MCF 10A (cell line): ENCODE measurements around the gene BDKRB1. TPM values are rescaled to one million over a fixed set of nuclear protein-coding genes. Genes with fewer than 3 reads are reported as not detected.

ENCODE experiments used
- BruUV-seq: library from RNA; stranded (reverse); fragments of 400-500 nt; replicated peaks from 2 replicates; lab custom pipeline; 2021; lab: Mats Ljungman, UMichigan
- CTCF ChIA-PET: fragments of 300-600 bp; sonication (Branson Sonifier 250); formaldehyde crosslinking; extraction: SDS; loops from one replicate; lab custom pipeline; 2021; ENCODE audit warnings: antibody characterized with exemption, inconsistent platforms; lab: Yijun Ruan, JAX
- POLR2A ChIA-PET: fragments of 300-600, 350-650 bp; sonication (Branson Sonifier 250); formaldehyde crosslinking; extraction: SDS; loops from one replicate; lab custom pipeline; 2020; ENCODE audit warnings: antibody characterized with exemption, inconsistent platforms; lab: Yijun Ruan, JAX
- DNase-seq: peaks from one replicate; pipeline ENCODE4 v3.0.0-alpha.2; 2018; ENCODE audit not compliant: unreplicated experiment
- H3K27ac Mint-ChIP-seq: one replicate; pipeline ENCODE4 v1.8.0; 2022; ENCODE audit warnings: mild to moderate bottlenecking, low read depth, mixed read lengths; ENCODE audit not compliant: unreplicated experiment
- H3K27me3 Mint-ChIP-seq: one replicate; pipeline ENCODE4 v1.8.0; 2022; ENCODE audit warnings: mixed read lengths; ENCODE audit not compliant: insufficient read depth, unreplicated experiment
- H3K36me3 Mint-ChIP-seq: one replicate; pipeline ENCODE4 v1.8.0; 2022; ENCODE audit warnings: mild to moderate bottlenecking, moderate library complexity, mixed read lengths; ENCODE audit not compliant: insufficient read depth, unreplicated experiment
- H3K4me1 Mint-ChIP-seq: one replicate; pipeline ENCODE4 v1.8.0; 2022; ENCODE audit warnings: mixed read lengths; ENCODE audit not compliant: insufficient read depth, unreplicated experiment
- H3K4me3 Mint-ChIP-seq: one replicate; pipeline ENCODE4 v1.8.0; 2022; ENCODE audit warnings: mild to moderate bottlenecking, moderate library complexity, mixed read lengths; ENCODE audit not compliant: unreplicated experiment
- H3K9me3 Mint-ChIP-seq: one replicate; pipeline ENCODE4 v1.8.0; 2022; ENCODE audit warnings: mixed read lengths; ENCODE audit not compliant: unreplicated experiment
- intact Hi-C: fragments of 100-400 bp; cut with micrococcal nuclease; formaldehyde crosslinking; loops from 2 replicates; pipeline ENCODE4 v1.14.1; 2022
- total RNA-seq: library from RNA; stranded (reverse); gene quantifications from 2 replicates; pipeline ENCODE4 v1.2.3, GENCODE V29; 2022
- TF ChIP-seq, protein P1 (sequence below): fragments of 200-600 bp; IDR thresholded peaks from one replicate; pipeline ENCODE4 v1.8.0; 2022; ENCODE audit warnings: antibody characterized with exemption, mild to moderate bottlenecking; ENCODE audit not compliant: unreplicated experiment

Gene BDKRB1
- total RNA-seq, 1 experiment from 2014 or later, result 0.51 TPM

DNA sequence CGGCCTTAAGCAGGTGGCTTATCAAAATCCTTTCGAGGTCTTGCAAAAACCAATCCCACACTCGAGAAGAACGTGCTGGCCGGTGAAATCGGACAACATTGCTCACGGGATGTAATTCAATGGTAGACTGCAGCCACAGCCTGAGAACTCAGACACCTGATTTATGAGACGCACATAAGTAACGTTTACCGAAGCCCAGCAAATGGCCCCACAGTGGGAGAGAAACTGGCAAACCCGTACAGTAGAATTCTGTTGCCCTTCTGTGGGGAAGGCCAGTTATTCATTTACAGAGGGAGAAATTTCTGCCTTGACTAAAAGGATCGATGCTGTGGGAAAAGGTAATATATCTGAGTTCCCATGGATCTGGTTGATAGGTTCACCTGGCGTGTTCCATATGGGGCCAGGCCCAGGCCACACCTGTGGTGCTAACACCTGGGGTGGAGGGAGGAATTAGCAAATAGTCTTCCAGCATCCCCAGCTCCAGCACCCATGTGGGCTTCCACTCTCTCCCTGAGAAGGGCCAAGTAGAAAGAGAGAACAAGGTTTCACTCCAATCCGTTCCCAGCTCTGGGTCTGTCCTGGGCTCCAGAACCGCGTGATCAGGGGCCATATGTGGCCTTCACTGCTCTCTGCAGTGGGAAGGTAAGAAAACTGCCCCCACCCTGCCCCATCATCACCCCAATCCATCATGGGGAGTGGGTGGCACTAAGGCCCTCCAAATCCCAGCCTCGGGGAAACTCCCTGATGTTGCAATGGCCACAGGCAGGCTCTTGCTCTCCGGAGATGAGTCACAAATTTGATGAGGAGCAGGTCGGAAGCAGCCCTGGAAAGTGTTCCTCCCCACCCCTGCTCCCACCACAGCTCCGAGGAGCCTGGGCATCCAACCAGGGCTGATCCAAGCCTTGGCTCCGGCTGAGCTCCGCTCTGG lies 12.7 kb downstream of the BDKRB1 start:
- BruUV-seq, result no TSS peak
- no peaks in the 10 kb centered on the region for H3K9me3 Mint-ChIP-seq
- ChIA-PET POLR2A (interaction anchor here (0.6 to 2.5 kb wide), 9 partner anchors 10 to 163 kb away, joined by 3 to 21 read pairs (median 4); partner anchors contain the start of gene BDKRB1), CTCF (interaction anchor here (0.6 to 0.7 kb wide), 2 partner anchors 111 to 166 kb away, joined by 3 to 4 read pairs; no protein-coding TSS in a partner anchor)
- H3K27ac Mint-ChIP-seq, result peak overlapping the region; percentile 78
- DNase-seq, result peak; percentile 98
- peak overlapping the region; percentile 43 for H3K4me3 Mint-ChIP-seq
- TF ChIP-seq, protein P1, sequence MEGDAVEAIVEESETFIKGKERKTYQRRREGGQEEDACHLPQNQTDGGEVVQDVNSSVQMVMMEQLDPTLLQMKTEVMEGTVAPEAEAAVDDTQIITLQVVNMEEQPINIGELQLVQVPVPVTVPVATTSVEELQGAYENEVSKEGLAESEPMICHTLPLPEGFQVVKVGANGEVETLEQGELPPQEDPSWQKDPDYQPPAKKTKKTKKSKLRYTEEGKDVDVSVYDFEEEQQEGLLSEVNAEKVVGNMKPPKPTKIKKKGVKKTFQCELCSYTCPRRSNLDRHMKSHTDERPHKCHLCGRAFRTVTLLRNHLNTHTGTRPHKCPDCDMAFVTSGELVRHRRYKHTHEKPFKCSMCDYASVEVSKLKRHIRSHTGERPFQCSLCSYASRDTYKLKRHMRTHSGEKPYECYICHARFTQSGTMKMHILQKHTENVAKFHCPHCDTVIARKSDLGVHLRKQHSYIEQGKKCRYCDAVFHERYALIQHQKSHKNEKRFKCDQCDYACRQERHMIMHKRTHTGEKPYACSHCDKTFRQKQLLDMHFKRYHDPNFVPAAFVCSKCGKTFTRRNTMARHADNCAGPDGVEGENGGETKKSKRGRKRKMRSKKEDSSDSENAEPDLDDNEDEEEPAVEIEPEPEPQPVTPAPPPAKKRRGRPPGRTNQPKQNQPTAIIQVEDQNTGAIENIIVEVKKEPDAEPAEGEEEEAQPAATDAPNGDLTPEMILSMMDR, result no peak
- intact Hi-C loops, result loop anchor here (1.0 to 2.0 kb wide), 2 partner anchors 64 to 164 kb away; partner anchors contain the start of gene BDKRB2
- peaks cover 45% of the 10 kb centered on the region for H3K4me1 Mint-ChIP-seq
- H3K27me3 Mint-ChIP-seq, result no peaks in the 10 kb centered on the region
- no peaks in the 10 kb centered on the region for H3K36me3 Mint-ChIP-seq

- intact Hi-C loops, result loop anchor here (1.0 to 2.0 kb wide), 2 partner anchors 65 to 165 kb away; partner anchors contain the start of gene BDKRB2
- Mint-ChIP-seq H3K27ac (peak overlapping the region; percentile 78), H3K4me1 (peaks cover 45% of the 10 kb centered on the region), H3K9me3 (no peaks in the 10 kb centered on the region), H3K4me3 (peak overlapping the region; percentile 43), H3K27me3 (no peaks in the 10 kb centered on the region), H3K36me3 (no peaks in the 10 kb centered on the region)
- no peak for DNase-seq
- no TSS peak for BruUV-seq
- CTCF ChIA-PET, result interaction anchor here (0.7 kb wide), 1 partner anchor 112 kb away, joined by 3 read pairs; no protein-coding TSS in a partner anchor
- POLR2A ChIA-PET, result interaction anchor here (0.6 to 2.5 kb wide), 3 partner anchors 14 to 91 kb away, joined by 3 to 21 read pairs (median 4); partner anchors contain the start of gene BDKRB1
- TF ChIP-seq, protein P1, result no peak
These were observed 13.3 kb downstream of the BDKRB1 start for GRCh38 chr14:96269359-96269710.

DNA sequence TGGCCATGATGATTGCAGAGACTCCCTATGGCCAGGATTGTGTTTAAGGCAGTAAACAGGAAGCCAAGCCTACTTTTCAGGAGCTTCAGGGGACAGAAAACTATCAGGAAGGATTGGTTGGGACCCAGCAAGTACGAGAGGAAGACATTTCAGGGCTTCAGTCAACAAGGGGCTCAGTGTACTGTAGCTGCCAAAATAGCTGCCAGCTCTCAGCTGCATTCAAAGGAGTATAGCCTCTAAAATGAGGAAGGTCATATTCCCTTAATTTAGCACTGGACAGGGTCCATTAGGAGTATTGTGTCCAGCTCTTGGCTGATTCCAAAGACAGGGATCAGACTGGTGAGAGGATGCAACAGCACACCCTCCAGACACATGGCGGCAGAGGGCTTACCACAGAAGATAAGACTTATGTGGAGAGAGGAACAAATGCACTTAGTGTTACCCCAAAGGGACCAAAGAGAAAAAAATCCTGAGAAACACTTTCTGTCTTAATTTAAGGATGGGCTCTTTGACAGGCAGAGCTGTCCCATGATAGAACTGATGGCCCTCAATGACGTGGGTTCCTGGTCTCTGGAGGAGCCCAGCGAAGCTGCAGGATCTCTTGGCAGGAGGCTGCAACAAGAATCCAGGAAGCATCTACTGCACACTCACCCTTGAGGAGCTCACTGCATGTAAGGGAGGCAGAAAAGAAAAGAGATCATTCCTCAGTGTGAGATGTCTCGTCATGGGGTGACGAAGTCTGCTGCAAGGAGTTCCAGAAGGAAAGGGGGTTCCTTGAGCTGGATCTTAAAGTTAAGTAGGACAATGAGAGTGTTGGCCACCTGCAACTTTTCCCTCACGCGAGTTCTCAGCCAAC lies 14.8 kb downstream of the BDKRB1 start:
- no peak overlapping the region for H3K27ac Mint-ChIP-seq
- no peak overlapping the region for H3K4me3 Mint-ChIP-seq
- no peaks in the 10 kb centered on the region for H3K36me3 Mint-ChIP-seq
- TF ChIP-seq, protein P1, result no peak
- no peaks in the 10 kb centered on the region for H3K9me3 Mint-ChIP-seq
- no peaks in the 10 kb centered on the region for H3K27me3 Mint-ChIP-seq
- POLR2A ChIA-PET, result interaction anchor here (0.6 to 1.2 kb wide), 7 partner anchors 13 to 265 kb away, joined by 3 to 5 read pairs (median 3); partner anchors contain the start of gene BDKRB1
- DNase-seq, result peak; percentile 17
- CTCF ChIA-PET, result interaction anchor here (0.6 to 10.2 kb wide), 8 partner anchors 15 to 730 kb away, joined by 3 to 298 read pairs (median 3); partner anchors contain the start of gene BDKRB1
- peaks cover 44% of the 10 kb centered on the region for H3K4me1 Mint-ChIP-seq
- intact Hi-C loops, result loop anchor here (1.0 to 10.0 kb wide), 2 partner anchors 170 to 706 kb away; no protein-coding TSS in a partner anchor
- no TSS peak for BruUV-seq
